Jurkat, Clone E6-1 (cell line): ENCODE results near the gene NEDD4. TPM values are rescaled to one million over a fixed set of nuclear protein-coding genes. Genes with fewer than 3 reads are reported as not detected.
"Not testable (repeated sequence)": the region's sequence is repeated elsewhere in the genome, so short reads cannot be mapped to it uniquely, and the experiment has no call there.

ENCODE experiments used
- DNase-seq: peaks from one replicate; pipeline ENCODE4 v3.0.0-alpha.2; 2011; ENCODE audit warnings: low read depth, low spot score
- H3K4me3 ChIP-seq: 2 replicates; pipeline ENCODE4 v1.5.1; 2011; ENCODE audit warnings: mild to moderate bottlenecking, low read length, control low read depth, moderate library complexity
- polyA plus RNA-seq: library from polyadenylated mRNA; unstranded; fragments of >200 nt; gene quantifications from one replicate; pipeline ENCODE4 v1.2.1, GENCODE V29; 2012; ENCODE audit warnings: missing spikeins; ENCODE audit not compliant: insufficient read length, insufficient read depth

NEDD4 gene
- 13.3 TPM for polyA plus RNA-seq

DNA sequence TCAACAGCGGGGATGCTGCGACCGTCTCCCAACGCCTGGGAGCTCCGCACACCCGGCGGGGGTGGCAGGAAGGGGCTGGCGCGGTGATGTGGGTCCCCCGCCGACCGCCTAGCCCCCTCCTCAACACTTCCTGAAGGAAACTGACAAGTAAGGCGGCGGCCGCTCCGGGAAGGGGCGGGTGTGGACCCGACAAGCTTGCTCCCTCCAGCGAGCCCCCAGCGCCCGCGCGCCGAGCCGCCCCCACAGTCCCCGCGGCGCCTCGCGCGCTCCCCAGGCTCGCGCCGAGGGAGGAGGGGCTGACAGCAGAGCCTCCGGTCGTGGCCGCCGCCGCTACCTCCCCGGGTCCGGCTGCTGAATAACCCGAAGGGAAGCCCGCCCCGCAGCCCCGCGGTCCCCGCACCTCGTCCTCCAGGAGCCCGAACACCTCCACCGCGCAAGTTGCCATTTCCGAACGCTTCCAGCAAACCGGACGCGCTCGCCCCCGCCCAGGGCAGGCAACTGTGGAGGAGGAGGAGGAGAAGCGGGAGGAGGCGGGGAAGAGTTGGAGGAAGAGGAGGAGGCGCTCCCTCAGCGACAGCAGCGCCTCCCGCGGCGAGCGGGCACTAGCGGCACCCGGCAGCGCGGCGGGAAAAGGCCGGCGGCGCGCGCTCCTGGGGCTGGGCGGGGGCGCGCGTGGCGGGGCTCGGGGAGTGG lies at the start of gene NEDD4:
TSS of gene NEDD4 (minus strand) at position 502 of the 693 bp plus-strand sequence. CDS start at position 445, 57 bp downstream.
- peak; percentile 77 for DNase-seq
- peak within 1 kb of the TSS; percentile 72 for H3K4me3 ChIP-seq

DNA sequence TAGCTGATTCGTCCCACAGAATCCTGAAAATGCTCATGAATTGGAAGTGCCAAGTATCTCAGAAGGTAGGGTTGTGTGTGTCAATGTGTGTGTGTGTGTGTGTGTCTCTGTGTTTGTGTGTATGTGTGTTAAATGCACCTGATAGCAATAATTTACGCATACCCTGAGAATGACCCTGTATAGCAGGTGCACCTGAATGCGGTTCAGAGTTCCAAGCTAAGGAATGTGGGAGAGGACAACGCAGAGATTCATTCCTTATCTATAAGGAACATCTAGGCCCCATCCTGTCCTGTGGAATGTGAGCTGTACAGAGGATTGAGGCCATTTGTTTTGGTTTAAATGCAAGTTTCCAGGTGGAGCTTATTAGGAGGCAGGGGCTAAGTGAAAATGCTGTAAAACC lies 49.1 kb upstream of the NEDD4 start:
- no peak overlapping the region for H3K4me3 ChIP-seq
- no peak for DNase-seq

DNA sequence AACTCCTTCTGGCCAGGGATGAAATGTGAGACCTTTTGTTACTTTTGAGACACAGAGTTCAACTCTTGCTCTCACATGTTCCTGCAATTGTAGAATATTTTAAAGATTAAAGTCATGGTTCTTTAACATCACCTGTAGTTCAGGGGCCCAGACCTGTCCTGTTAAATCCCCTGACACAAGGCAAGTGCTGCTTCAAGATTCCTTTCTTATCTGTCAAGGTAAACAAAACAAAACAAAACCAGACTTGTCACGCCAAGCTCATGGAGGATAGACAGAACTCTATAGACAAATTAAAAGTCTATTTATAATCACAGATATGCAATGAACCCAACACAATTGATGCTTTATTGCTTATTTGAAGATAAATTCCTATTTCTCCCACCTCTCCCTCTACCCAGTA lies 48.6 kb upstream of the NEDD4 start:
- H3K4me3 ChIP-seq = no peak overlapping the region
- no peak for DNase-seq

DNA sequence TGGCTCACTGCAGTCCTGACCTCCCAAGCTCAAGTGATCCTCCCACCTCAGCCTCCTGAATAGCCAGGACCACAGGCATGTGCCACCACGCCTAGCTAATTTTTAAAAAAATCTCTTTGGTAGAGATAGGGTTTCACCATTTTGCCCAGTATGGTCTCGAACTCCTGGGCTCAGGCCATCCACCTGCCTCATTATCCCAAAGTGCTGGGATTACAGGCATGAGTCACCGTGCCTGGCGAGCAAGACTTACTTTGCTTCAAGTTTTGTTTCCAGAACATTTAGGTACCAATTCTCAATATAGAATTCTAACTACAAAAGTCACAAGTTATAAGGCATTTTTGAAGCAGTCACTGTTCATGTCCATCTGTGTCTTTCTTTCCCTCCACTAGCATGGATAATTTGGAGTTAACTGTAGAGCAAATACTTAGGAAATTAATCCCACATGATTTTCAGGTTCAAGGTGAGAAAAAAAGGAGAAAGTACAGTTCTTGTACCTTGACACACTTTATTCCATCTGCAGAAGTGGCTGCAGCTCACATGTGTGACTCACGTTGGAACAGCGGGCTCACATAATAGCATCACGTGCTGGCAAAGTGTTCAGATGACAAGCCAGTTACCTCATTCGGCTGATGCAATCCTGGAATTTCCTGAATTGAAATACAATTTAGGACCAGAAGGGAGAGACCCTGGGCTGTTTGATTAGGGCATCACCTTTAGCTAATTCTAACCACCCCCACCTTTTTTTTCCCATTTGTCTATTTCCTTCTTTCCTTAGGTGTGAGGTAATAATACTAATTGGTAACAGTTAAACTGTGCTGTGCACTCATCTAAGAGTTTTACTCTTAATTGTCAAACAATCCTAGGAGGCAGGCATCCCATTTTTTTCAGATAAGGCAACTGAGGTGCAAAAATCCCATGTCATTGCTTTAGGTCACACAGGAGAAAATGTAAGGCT lies 46.9 kb upstream of the NEDD4 start:
- H3K4me3 ChIP-seq = no peak overlapping the region
- DNase-seq = no peak

DNA sequence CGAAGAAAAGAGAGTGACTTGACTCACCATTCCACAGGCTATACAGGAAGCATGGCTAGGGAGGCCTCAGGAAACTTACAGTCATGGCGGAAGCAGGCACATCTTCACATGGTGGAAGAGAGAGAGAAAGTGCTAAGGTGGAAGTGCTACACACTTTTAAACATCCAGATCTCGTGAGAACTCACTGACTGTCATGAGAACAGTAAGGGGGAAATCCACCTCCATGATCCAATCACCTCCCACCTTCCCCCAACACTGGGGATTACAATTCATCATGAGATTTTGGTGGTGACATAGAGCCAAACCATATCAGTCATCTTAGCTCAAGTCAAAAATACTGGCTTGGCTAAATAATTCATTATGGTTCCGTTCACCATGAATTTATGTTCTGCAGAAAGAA lies 45.3 kb upstream of the NEDD4 start:
- no peak for DNase-seq
- no peak overlapping the region for H3K4me3 ChIP-seq

DNA sequence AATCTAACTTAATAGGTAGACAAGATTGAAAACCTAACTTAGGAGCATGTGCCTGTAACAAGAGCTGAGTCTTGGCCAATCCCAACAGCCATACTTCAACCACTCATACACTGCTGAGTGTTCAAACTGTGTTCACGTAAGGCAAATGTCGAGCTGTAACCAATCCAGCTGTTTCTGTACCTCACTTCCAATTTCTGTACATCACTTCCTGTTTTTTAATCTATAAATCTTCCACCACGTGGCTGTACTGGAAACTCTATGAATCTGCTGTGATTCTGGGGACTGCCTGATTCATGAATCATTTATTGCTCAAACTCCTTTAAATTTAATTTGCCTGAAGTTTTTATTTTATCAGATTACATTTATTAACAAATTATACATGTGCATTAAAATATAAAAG lies 44.6 kb upstream of the NEDD4 start:
- no peak for DNase-seq
- no peak overlapping the region for H3K4me3 ChIP-seq

DNA sequence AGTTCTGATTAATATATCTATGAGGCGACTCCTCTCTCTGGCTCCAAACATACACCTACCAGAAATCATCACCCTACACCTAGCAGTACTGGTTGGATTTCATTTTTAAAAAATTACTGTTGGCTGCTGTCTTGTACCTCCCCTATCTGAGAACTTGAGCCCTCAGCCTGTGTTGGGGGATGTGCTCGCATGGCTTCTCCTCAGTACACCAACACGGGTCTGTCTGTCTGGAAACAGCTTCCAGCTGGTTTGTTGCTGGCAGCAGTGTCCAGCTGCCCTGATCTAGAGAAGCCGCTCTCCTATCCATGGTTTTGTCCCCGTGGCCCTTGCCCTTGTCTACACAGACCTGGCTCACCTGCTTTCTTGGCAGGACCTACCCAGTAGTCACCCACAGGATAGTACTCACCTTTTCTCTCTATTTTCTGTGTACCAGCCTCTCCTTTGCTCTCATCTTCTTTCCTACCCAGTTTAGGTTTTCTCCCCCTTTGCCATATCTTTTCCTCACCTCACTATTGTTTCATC lies 43.2 kb upstream of the NEDD4 start:
- no peak overlapping the region for H3K4me3 ChIP-seq
- DNase-seq = no peak

DNA sequence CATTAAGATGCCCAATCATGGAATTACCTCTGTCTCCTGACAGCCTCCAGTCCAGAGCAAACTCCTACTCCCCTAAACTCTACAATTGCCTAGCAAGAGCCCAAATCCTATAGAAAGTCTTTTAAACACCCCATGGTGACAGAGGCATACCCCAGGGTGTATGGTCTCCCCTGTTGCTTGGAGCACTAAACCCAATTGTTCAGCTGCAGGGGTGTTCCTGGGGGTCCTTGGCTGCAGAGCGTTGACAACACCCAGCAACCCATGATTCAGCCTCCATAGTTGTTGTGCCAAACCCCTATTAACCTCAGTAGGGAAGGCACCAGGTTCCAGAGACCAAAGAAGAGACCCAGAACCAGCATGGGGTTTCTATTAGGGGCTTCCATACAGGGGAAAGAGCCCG lies 41.8 kb upstream of the NEDD4 start:
- no peak overlapping the region for H3K4me3 ChIP-seq
- DNase-seq = no peak

DNA sequence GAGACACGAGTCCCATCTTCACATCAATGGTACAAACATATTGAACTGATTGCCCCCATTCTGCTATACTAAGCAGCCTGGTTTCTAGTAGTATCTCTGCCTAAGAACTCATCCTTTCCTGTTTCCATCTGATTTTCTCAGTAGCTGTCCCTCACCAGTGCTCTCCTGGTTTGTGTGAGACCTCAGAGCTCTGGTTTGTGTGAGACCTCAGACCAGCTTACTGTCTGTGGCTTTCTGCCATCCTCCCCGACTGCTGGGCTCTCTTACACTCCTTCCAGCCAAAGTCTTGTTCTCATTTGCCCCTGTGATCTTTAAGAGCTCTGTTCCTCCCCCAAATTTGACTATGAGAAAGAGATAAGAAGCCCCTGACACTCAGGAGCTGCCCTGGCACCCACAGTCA lies 41.1 kb upstream of the NEDD4 start:
- no peak for DNase-seq
- no peak overlapping the region for H3K4me3 ChIP-seq

DNA sequence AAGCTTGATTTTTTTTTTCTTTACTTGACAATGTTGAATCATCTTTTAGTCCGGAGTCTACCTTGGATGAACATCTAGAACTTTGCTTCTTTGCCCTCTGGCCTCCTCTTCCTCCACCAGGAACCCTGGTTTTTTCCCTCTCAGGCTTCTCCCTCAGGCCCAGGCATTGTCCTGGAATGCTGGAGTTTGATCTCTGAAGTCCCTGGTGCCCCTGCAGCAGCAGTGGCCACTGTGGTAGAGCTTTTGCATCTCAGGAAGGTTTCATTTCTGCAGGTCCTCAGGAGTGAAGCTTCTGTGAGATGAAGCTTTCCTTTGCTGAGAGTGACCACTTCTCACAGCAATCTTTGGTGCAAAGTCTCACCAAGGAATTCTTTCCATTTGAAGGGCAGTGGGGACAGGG lies 39.0 kb upstream of the NEDD4 start:
- DNase-seq = no peak
- H3K4me3 ChIP-seq = no peak overlapping the region

DNA sequence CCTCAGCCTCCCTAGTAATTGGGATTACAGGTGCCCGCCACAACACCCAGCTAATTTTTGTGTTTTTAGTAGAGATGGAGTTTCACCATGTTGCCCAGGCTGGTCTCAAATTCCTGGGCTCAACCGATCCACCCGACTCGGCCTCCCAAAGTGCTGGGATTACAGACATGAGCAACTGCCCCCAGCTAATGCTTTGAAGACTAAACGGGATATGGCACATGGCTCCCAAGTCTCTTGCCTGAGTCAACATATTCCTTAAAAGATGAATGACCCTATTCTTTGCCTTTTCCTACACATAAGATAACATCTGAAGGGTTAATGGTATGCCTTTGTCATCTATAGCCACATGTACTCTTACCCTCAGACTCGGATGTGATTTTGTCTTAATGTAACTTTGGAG lies 38.4 kb upstream of the NEDD4 start:
- no peak for DNase-seq
- no peak overlapping the region for H3K4me3 ChIP-seq

DNA sequence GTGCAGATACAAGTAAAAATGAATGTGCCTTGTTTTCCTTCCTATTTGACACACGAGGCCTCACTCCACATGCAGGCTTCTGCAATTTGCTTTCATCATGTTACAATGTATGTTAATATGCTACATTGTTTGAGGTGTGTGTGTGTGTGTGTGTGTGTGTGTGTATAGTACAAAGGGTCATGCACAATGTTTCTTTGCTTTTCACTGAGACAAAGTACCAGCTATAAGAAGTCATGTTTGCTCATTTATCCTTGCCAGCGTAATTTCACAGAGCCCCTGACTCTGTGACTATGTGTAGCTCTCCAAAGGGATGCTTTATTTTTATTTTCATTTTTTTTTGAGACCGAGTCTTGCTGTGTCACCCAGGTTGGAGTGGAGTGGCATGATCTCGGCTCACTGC lies 38.0 kb upstream of the NEDD4 start:
- no peak for DNase-seq
- H3K4me3 ChIP-seq = no peak overlapping the region

DNA sequence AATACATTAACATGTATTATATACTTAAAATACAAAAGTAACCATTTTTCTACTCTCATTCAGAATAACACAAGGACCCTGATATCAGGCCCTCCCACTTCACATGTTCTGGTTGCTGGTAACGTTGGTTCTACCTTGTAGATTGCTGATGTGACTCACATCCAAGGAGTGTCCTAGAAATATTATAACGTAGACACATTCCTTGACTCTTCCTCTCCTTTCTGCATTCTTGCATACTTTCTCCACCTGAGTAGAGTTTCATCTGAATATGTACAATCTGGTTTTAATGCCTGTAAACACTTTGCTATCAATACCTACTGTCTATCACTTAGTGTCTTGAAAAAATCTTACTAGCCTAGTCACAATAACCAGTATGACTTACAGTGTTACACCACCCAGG lies 35.0 kb upstream of the NEDD4 start:
- no peak overlapping the region for H3K4me3 ChIP-seq
- no peak for DNase-seq

DNA sequence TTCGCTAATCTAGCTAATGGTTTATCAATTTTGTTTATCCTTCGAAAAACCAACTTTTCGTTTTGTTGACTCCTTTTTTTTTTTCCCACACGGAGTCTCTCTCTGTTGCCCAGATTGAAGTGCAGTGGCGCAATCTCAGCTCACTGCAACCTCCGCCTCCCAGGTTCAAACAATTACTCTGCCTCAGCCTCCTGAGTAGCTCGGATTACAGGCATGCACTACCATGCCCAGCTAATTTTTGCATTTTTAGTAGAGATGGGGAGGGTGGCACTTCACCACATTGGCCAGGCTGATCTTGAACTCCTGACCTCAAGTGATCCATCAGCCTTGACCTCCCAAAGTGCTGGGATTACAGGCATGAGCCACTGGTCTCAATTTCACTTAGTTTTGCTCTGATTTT lies 29.7 kb upstream of the NEDD4 start:
- DNase-seq, H3K4me3 ChIP-seq: not testable (repeated sequence)

DNA sequence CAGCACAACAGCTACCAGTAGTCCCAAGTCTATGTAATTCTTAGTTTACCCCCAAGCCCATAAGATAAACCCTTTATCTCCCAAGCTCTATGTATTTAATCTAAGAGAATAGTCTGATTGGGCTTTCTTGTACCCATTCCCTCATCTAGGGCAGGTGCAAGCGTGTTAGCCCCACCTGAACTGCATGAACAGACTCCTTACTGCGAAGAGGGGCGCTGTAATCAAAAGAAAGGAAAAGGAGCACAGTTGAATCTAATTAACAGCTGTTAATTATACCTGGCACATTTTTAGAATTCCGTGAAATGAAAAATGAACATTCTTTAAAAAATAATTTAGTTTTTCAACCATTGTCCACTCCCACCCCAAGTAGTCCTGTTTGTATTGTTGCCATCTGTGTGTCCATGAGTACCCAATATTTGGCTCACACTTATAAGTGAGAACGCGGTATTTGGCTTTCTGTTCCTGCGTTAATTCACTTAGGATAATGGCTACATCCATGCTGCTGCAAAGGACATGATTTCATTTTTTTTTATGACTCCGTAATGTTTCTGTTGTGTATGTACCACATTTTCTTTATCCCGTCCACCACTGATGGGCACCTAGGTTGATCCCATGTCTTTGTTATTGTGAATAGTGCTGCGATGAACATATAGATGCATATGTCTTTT lies 26.5 kb upstream of the NEDD4 start:
- H3K4me3 ChIP-seq = no peak overlapping the region
- no peak for DNase-seq

DNA sequence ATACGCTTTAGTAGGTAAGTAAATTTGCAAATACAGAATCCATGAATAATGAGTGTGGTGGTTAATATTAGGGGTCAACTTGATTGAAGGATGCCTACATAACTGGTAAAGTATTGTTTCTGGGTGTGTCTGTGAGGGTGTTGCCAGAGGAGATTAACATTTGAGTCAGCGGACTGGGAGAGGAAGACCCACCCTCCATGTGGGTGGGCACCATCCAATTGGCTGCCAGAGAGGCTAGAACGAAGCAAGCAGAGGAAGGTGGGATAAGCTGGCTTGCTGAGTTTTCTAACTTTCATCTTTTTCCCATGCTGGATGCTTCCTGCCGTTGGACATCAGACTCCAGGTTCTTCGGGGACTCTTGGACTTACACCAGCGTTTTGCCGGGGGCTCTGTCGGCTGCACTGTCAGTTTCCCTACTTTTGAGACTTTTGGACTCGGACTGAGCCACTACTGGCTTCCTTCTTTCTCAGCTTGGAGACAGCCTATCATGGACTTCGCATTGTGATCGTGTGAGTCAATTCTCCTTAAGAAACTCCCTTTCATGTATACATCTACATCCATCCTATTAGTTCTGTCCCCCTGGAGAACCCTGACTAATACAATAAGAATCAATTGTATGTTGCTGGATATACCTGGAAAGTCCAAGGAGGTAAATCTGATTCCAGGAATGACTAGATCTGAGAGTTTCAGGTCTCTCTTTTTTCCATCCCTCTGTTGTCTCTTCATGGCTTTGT lies 25.8 kb upstream of the NEDD4 start:
- H3K4me3 ChIP-seq = no peak overlapping the region
- DNase-seq = no peak

DNA sequence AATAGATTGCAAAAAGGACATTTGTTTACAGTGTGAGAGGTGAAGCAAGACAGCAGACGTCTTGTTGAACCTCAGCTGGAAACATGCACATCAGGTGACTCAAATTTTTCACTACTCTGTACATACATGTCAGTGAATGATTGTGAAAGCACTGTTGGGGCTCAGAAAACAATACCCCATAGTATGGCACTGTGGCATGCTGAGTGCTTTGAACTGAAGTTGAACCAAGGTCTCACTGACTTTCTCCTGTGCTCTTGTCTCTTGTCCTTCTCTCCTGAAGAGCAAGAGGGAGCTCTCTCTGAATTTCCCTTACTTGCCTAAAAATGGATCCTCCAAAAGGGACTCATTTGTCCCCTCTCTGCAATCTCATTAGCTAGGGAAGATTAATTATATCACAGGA lies 24.5 kb upstream of the NEDD4 start:
- no peak for DNase-seq
- no peak overlapping the region for H3K4me3 ChIP-seq

DNA sequence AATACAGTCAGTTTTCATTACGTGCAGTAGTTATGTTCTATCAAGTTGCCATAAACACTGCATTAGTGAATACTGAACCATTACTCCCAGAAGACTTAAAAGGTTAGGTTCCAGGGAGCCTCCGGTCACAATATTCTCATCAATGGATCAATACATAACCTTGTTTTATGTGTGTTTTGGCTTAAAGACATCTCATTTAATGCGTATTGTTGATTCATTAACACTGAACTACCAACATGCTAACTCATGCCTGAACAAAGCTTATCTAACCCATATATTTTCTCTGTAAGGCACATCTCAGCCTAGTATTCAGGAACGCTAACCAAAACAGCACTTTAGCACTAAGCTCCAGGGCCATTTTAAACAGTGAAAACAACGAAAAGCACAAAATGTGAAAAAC lies 24.1 kb upstream of the NEDD4 start:
- H3K4me3 ChIP-seq = no peak overlapping the region
- DNase-seq = no peak

DNA sequence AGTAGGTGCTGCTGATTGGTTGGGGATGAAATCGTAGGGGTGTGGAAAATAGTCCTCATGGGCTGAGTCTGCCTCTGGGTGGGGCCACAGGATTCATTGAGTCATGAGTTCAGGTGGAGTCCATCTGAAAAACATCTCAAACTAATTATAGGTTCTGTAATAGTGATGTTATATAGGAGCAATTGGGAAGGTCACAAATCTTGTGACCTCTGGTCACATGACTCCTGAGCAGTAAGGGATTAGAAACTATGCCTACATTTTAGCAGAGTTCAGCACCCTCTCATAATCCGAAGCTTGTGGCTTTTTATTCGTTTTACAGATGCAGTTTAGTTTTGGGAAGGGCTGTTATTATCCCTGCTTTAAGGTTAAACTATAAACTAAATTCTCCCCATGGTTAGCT lies 22.9 kb upstream of the NEDD4 start:
- H3K4me3 ChIP-seq = no peak overlapping the region
- no peak for DNase-seq
